Measurements from ENCODE around the gene CTTNBP2NL.
A peak's percentile ranks its signal among the peaks of the same experiment; 100 is the strongest.
"Not testable (repeated sequence)": the region's sequence is repeated elsewhere in the genome, so short reads cannot be mapped to it uniquely, and the experiment has no call there.

CTTNBP2NL gene

DNA sequence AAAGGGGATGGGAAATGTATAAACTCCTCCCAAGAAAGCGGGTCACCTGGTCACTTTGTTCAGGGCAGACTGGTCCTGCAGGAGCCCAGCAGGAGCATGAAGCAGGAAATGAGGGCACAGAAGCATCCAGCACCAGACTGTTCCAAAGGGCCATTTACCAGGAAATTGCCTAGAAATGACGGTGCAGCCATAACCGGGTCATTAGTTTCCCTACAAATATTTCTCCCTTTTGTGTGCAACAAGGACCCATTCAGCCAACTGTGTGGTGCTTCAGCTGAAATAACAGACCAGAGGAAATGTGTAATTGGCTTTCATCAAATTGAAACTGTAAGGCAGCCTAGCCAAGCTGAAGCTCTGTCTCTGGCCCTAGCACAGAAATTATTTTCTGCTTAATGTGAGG lies 7.6 kb upstream of the CTTNBP2NL start:
- H3K27me3 ChIP-seq (ENCODE audit: control insufficient read depth, insufficient read depth, low read length), result no peaks in the 10 kb centered on the region
- no peak overlapping the region for H3K9ac ChIP-seq (ENCODE audit: low read length)
- peaks cover 9% of the 10 kb centered on the region for H3K4me1 ChIP-seq (ENCODE audit: control insufficient read depth, low read depth, low read length)
- H3K4me3 ChIP-seq (ENCODE audit: low read length), result no peak overlapping the region
- no peak overlapping the region for H3K27ac ChIP-seq (ENCODE audit: low read length)
- no peaks in the 10 kb centered on the region for H3K9me3 ChIP-seq (ENCODE audit: control insufficient read depth, low read depth, low read length)
- no peaks in the 10 kb centered on the region for H3K36me3 ChIP-seq (ENCODE audit: control insufficient read depth, low read depth, low read length)

DNA sequence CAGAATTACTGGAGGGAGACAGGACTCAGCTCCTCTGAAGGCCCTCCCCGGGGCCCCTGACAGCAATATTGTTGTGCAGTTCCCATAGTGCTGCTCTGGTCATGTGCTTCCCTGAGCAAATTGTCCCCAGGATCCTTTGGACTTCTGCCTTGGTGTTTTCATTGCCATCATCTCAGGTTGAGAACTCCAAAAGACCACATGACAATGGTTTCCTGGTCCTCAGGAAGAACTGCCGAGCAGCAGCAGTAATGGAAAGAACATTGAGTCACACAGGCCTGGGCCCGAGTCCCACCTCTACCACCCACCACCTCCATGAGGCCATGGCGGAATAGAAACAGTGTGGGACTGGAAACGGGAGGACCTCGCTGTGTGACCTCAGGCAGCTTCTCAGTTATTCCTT lies 6.3 kb upstream of the CTTNBP2NL start:
- Histone ChIP-seq H3K4me3 (ENCODE audit: low read length) (no peak overlapping the region), H3K27ac (ENCODE audit: low read length) (no peak overlapping the region), H3K9ac (ENCODE audit: low read length) (no peak overlapping the region)

DNA sequence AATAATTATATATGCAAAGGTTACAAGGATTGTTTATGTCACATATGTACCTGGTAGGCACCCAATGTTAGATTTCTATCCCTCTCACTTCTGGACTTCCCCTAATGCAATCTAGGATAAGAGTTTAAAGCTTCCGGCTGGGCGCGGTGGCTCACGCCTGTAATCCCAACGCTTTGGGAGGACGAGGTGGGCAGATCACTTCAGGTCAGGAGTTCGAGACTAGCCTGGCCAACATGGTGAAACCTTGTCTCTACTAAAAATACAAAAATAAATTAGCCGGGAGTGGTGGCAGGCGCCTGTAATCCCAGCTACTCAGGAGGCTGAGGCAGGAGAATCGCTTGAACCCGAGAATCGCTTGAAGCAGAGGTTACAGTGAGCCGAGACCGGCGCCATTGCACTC lies 5.7 kb upstream of the CTTNBP2NL start:
- not testable (repeated sequence) for H3K9ac ChIP-seq (ENCODE audit: low read length); H3K4me3 ChIP-seq (ENCODE audit: low read length)

More for the DNA sequence above, 6.3 kb upstream of the CTTNBP2NL start:
- no peaks in the 10 kb centered on the region for H3K27me3 ChIP-seq (ENCODE audit: control insufficient read depth, insufficient read depth, low read length)
- H3K36me3 ChIP-seq (ENCODE audit: control insufficient read depth, low read depth, low read length), result no peaks in the 10 kb centered on the region
- H3K9me3 ChIP-seq (ENCODE audit: control insufficient read depth, low read depth, low read length), result no peaks in the 10 kb centered on the region
- peaks cover 9% of the 10 kb centered on the region for H3K4me1 ChIP-seq (ENCODE audit: control insufficient read depth, low read depth, low read length)

DNA sequence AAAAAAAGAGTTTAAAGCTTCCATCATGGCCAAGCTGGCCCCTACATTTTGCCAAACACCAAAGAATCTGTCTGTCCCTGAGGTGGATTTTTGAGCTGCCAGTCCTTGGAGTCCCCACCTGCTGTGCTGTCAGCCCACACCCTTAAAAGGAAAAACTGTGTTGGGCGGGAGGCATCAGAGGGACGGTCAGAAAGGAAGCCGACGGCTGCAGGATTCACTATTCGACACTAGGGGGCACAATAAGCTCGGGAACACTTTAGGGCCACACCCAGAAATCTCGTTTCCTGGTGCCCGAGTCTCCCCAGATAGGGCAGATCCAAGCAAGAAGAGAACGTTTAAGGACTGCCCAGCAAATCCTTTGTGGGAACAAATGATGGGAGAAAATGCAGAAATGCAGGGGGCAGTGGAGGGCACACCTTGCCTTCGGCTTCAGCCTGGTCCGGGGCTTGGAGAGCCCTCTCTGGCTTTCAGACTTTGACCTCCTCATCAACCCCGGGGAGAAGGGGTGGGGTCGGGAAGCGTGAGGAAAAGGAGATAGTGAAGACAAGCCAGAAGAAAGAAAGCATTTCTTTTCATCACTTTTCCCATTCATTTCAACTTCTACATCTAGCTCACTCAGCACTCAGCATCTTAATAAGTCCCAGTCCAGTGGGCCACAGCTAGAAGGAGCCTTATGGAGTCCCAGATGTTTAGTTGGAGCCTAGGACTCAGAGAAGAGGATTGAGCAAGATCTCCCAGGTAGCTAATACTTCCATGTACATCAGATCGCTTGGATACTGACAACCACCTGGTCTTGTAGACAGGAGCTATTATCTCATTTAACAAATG lies 5.0 kb upstream of the CTTNBP2NL start:
- peak overlapping the region; percentile 6 for H3K9ac ChIP-seq (ENCODE audit: low read length)
- no peaks in the 10 kb centered on the region for H3K27me3 ChIP-seq (ENCODE audit: control insufficient read depth, insufficient read depth, low read length)
- peaks cover 14% of the 10 kb centered on the region for H3K4me1 ChIP-seq (ENCODE audit: control insufficient read depth, low read depth, low read length)
- H3K4me3 ChIP-seq (ENCODE audit: low read length), result peak overlapping the region; percentile 61
- H3K9me3 ChIP-seq (ENCODE audit: control insufficient read depth, low read depth, low read length), result no peaks in the 10 kb centered on the region
- no peaks in the 10 kb centered on the region for H3K36me3 ChIP-seq (ENCODE audit: control insufficient read depth, low read depth, low read length)
- no peak overlapping the region for H3K27ac ChIP-seq (ENCODE audit: low read length)

More for the DNA sequence above, 5.7 kb upstream of the CTTNBP2NL start:
- H3K9me3 ChIP-seq (ENCODE audit: control insufficient read depth, low read depth, low read length); H3K36me3 ChIP-seq (ENCODE audit: control insufficient read depth, low read depth, low read length); H3K27ac ChIP-seq (ENCODE audit: low read length); H3K27me3 ChIP-seq (ENCODE audit: control insufficient read depth, insufficient read depth, low read length): not testable (repeated sequence)
- peaks cover 11% of the 10 kb centered on the region for H3K4me1 ChIP-seq (ENCODE audit: control insufficient read depth, low read depth, low read length)

DNA sequence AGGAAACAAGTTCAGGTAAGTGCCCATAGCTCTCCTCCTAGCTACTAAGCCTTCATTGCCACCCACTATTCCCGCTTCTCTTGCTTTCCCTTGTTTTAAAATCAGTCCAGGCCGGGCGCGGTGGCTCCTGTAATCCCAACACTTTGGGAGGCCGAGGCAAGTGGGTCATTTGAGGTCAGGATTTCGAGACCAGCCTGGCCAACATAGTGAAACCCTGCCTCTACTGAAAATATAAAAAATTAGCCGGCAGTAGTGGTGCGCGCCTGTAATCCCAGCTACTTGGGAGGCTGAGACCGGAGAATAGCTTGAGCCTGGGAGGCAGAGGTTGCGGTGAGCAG lies 4.4 kb upstream of the CTTNBP2NL start:
- H3K27me3 ChIP-seq (ENCODE audit: control insufficient read depth, insufficient read depth, low read length), result no peaks in the 10 kb centered on the region
- no peak overlapping the region for H3K27ac ChIP-seq (ENCODE audit: low read length)
- peak overlapping the region; percentile 61 for H3K4me3 ChIP-seq (ENCODE audit: low read length)
- no peaks in the 10 kb centered on the region for H3K36me3 ChIP-seq (ENCODE audit: control insufficient read depth, low read depth, low read length)
- no peaks in the 10 kb centered on the region for H3K9me3 ChIP-seq (ENCODE audit: control insufficient read depth, low read depth, low read length)
- H3K4me1 ChIP-seq (ENCODE audit: control insufficient read depth, low read depth, low read length), result peaks cover 14% of the 10 kb centered on the region
- no peak overlapping the region for H3K9ac ChIP-seq (ENCODE audit: low read length)

DNA sequence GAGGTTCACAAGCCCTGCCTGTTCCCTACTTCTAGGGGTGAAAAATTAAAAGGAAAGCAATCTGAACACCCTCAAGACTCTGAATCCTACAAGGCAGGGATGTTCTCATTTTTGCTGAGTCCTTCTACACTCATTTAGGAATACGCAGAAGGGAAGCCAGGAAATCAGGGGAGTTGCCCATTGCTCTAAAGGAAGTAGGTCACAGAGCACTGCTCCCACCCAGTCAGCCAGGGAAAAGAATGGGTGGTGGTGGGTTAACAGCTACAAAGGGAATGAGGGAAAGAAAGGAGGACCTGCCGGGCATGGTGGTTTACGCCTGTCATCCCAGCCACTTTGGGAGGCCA lies 2.4 kb upstream of the CTTNBP2NL start:
- no peak overlapping the region for H3K9ac ChIP-seq (ENCODE audit: low read length)
- no peak overlapping the region for H3K27ac ChIP-seq (ENCODE audit: low read length)
- no peaks in the 10 kb centered on the region for H3K9me3 ChIP-seq (ENCODE audit: control insufficient read depth, low read depth, low read length)

DNA sequence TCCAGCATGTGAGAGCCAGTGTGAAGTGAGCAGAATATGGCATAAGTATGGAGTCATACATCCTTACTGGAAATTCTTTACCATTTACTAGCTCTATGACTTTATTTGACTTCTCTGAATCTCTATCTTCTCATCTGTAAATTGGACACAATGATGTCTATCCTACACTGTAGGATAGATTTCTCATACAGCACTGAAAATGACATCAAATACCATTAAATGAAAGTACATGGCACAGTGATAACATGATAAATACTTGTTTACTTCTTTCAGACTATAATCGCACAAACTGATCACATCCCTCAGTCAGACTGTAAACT lies 1.3 kb upstream of the CTTNBP2NL start:
- Histone ChIP-seq H3K9me3 (ENCODE audit: control insufficient read depth, low read depth, low read length) (no peaks in the 10 kb centered on the region), H3K27me3 (ENCODE audit: control insufficient read depth, insufficient read depth, low read length) (no peaks in the 10 kb centered on the region), H3K4me1 (ENCODE audit: control insufficient read depth, low read depth, low read length) (peaks cover 21% of the 10 kb centered on the region), H3K27ac (ENCODE audit: low read length) (no peak overlapping the region), H3K4me3 (ENCODE audit: low read length) (no peak overlapping the region), H3K9ac (ENCODE audit: low read length) (no peak overlapping the region), H3K36me3 (ENCODE audit: control insufficient read depth, low read depth, low read length) (no peaks in the 10 kb centered on the region)

More for the DNA sequence above, 2.4 kb upstream of the CTTNBP2NL start:
- no peaks in the 10 kb centered on the region for H3K36me3 ChIP-seq (ENCODE audit: control insufficient read depth, low read depth, low read length)
- H3K4me1 ChIP-seq (ENCODE audit: control insufficient read depth, low read depth, low read length), result peaks cover 23% of the 10 kb centered on the region
- no peak overlapping the region for H3K4me3 ChIP-seq (ENCODE audit: low read length)
- H3K27me3 ChIP-seq (ENCODE audit: control insufficient read depth, insufficient read depth, low read length), result no peaks in the 10 kb centered on the region

DNA sequence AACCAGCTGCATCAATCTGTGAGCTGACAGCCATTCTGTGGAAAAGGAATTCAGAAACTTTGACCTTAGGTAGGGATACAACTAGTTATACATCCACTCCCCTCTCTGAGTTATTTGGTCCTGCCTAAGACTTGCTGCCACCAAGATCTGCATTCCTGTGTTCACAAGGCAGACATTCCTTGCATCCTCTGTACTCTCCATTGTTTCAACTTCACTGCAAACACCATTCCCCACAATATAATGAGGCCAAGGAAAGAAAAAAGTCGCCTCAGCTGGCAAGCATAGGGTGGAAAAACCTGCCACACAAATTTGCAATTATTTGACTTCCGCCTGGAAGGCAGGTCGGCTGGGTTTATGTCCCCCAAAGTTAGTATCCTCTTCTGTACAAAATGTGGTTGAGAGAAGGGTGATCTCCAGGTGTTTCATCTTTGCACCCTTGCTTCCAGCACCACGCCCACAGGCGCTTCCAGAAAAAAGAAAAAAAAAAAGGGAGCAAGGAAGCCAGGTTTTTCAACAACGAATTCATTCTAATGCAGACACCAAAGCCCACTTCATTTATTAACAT lies 676 bp upstream of the CTTNBP2NL start:
- H3K9me3 ChIP-seq (ENCODE audit: control insufficient read depth, low read depth, low read length), result no peaks in the 10 kb centered on the region
- H3K9ac ChIP-seq (ENCODE audit: low read length), result peak overlapping the region; percentile 90
- H3K36me3 ChIP-seq (ENCODE audit: control insufficient read depth, low read depth, low read length), result no peaks in the 10 kb centered on the region
- peaks cover 21% of the 10 kb centered on the region for H3K4me1 ChIP-seq (ENCODE audit: control insufficient read depth, low read depth, low read length)
- H3K27me3 ChIP-seq (ENCODE audit: control insufficient read depth, insufficient read depth, low read length), result no peaks in the 10 kb centered on the region
- H3K4me3 ChIP-seq (ENCODE audit: low read length), result peak overlapping the region; percentile 99
- peak overlapping the region; percentile 96 for H3K27ac ChIP-seq (ENCODE audit: low read length)

DNA sequence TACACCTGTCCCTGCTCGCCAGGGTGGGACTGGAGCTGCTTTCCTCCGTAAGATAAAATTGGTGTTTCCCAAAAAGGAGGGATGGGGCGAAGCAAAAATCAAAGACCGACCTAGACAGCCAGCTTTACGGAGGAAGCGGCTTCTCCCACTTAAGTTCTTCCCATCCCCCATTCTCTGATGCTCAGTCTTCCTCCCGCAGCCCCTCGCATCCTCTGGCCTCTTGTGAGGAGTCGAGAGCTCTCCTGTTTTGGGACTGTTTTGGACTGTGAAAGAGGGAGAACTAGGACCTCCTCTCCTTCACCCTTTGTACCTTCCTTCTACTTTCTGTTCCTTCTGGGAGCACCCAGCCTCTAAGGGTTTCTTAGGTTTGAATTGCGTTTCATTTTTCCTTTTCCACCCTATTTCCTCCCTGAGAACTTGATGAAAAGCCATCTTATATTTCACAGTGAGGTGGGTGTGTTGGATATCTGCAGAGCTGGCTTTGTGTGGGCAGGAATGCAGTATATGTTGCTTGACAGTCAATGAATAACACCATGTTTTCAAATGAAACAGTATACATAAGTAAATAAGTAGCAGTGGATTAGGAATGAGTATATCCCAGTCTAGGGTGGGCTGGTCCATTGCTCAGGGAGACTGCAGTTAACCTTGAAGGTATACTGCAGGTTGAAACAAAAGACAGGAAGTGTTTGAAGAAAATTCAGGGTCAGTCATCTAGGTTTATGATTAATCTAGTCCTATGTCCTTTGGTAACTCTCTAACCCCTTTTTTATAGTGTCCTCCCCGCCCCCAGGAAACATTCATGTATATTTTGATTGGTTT lies 848 bp downstream of the CTTNBP2NL start:
- H3K27ac ChIP-seq (ENCODE audit: low read length), result no peak overlapping the region
- no peaks in the 10 kb centered on the region for H3K27me3 ChIP-seq (ENCODE audit: control insufficient read depth, insufficient read depth, low read length)
- peaks cover 26% of the 10 kb centered on the region for H3K4me1 ChIP-seq (ENCODE audit: control insufficient read depth, low read depth, low read length)
- H3K9ac ChIP-seq (ENCODE audit: low read length), result peak overlapping the region; percentile 89
- H3K4me3 ChIP-seq (ENCODE audit: low read length), result peak overlapping the region; percentile 99
- no peaks in the 10 kb centered on the region for H3K9me3 ChIP-seq (ENCODE audit: control insufficient read depth, low read depth, low read length)
- H3K36me3 ChIP-seq (ENCODE audit: control insufficient read depth, low read depth, low read length), result no peaks in the 10 kb centered on the region

DNA sequence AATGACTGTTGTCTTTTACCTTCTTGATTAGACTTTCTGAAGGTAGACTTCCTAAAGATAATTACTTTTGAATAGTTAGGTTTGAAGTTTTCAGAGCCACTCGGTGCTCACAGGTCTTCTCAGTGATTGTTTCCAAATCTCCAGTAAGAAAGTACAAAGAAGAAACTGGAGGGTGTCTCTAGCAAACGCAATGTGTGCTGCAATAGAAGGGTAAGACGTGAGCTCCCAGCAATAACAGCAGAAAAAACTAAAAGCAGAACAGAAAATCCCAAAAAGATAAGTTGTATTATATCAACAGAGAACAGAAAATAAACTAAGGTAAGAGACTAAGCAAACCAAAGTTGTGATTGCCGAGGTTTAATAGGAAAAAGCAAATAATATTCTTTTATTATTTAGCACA lies 1.8 kb downstream of the CTTNBP2NL start:
- H3K9me3 ChIP-seq (ENCODE audit: control insufficient read depth, low read depth, low read length), result no peaks in the 10 kb centered on the region
- H3K4me1 ChIP-seq (ENCODE audit: control insufficient read depth, low read depth, low read length), result peaks cover 31% of the 10 kb centered on the region
- no peaks in the 10 kb centered on the region for H3K27me3 ChIP-seq (ENCODE audit: control insufficient read depth, insufficient read depth, low read length)
- H3K9ac ChIP-seq (ENCODE audit: low read length), result no peak overlapping the region
- no peaks in the 10 kb centered on the region for H3K36me3 ChIP-seq (ENCODE audit: control insufficient read depth, low read depth, low read length)
- H3K27ac ChIP-seq (ENCODE audit: low read length), result no peak overlapping the region
- H3K4me3 ChIP-seq (ENCODE audit: low read length), result no peak overlapping the region

DNA sequence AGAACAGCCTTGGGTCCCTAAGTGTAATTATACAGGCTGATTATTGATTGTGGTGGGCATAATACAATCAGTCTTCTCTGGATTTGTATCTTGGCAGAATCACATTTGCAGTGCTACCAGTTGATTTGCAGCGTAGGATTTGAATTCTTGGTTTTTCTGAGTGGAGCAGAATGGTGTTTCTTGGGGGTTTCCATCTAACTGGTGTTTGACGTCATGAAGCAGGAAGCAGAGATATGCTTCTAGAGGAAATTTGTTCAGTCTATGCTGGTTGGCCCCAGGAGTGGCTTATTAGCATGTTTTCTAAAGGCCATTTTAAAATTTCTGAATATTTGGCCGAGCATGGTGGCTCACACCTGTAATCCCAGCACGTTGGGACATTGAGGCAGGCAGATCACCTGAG lies 3.4 kb downstream of the CTTNBP2NL start:
- Histone ChIP-seq H3K27ac (ENCODE audit: low read length) (no peak overlapping the region), H3K27me3 (ENCODE audit: control insufficient read depth, insufficient read depth, low read length) (no peaks in the 10 kb centered on the region), H3K4me1 (ENCODE audit: control insufficient read depth, low read depth, low read length) (peaks cover 47% of the 10 kb centered on the region), H3K4me3 (ENCODE audit: low read length) (no peak overlapping the region), H3K9ac (ENCODE audit: low read length) (no peak overlapping the region), H3K9me3 (ENCODE audit: control insufficient read depth, low read depth, low read length) (no peaks in the 10 kb centered on the region), H3K36me3 (ENCODE audit: control insufficient read depth, low read depth, low read length) (no peaks in the 10 kb centered on the region)
